ENCODE measurements around the gene F8.
"Not testable (repeated sequence)": the region's sequence is repeated elsewhere in the genome, so short reads cannot be mapped to it uniquely, and the experiment has no call there.

Gene F8

GRCh38 chrX:154986826-154987575 lies 35.5 kb downstream of the F8 start:
- no peak for DNase-seq

GRCh38 chrX:154981116-154981411 lies 41.5 kb downstream of the F8 start:
- DNase-seq, result peak in 1 of 56 donors; percentile 1

- peak in 45 of 56 donors; percentile 0 to 78 (median 34) for DNase-seq
These were observed 42.0 kb downstream of the F8 start for GRCh38 chrX:154980330-154981115.

- DNase-seq, result no peak
These were observed 42.9 kb downstream of the F8 start for GRCh38 chrX:154979629-154980028.

GRCh38 chrX:154968353-154968752 lies 54.2 kb downstream of the F8 start:
- DNase-seq, result no peak

GRCh38 chrX:154967603-154968002 lies 54.9 kb downstream of the F8 start:
- no peak for DNase-seq

- DNase-seq, result no peak
These were observed 60.6 kb downstream of the F8 start for GRCh38 chrX:154961947-154962346.

- not testable (repeated sequence) for DNase-seq
These were observed 66.7 kb downstream of the F8 start for GRCh38 chrX:154955799-154956198.

- DNase-seq, result not testable (repeated sequence)
These were observed 83.3 kb downstream of the F8 start for GRCh38 chrX:154939265-154939664.

GRCh38 chrX:154924771-154925170 lies 97.8 kb downstream of the F8 start:
- DNase-seq, result not testable (repeated sequence)

- peak in 42 of 56 donors; percentile 0 to 65 (median 8) for DNase-seq
These were observed 104.5 kb downstream of the F8 start for GRCh38 chrX:154918060-154918483.

GRCh38 chrX:154914052-154914451 lies 108.5 kb downstream of the F8 start:
- no peak for DNase-seq

- DNase-seq, result not testable (repeated sequence)
These were observed 112.0 kb downstream of the F8 start for GRCh38 chrX:154910528-154910927.

GRCh38 chrX:154910048-154910447 lies 112.5 kb downstream of the F8 start:
- DNase-seq, result not testable (repeated sequence)

GRCh38 chrX:154908821-154909220 lies 113.7 kb downstream of the F8 start:
- DNase-seq, result no peak

GRCh38 chrX:154902408-154902807 lies 120.1 kb downstream of the F8 start:
- no peak for DNase-seq

GRCh38 chrX:154900323-154900722 lies 122.2 kb downstream of the F8 start:
- DNase-seq, result no peak

GRCh38 chrX:154892296-154892695 lies 130.2 kb downstream of the F8 start:
- no peak for DNase-seq

- no peak for DNase-seq
These were observed 131.4 kb downstream of the F8 start for GRCh38 chrX:154890990-154891639.

- DNase-seq, result not testable (repeated sequence)
These were observed 135.7 kb downstream of the F8 start for GRCh38 chrX:154886789-154887221.

GRCh38 chrX:154886069-154886788 lies 136.3 kb downstream of the F8 start, which contains the start of gene F8A1:
F8A1 (plus strand) TSS chrX:154886355; CDS start chrX:154886375, 20 bp downstream.
- DNase-seq, result not testable (repeated sequence)
